ENCODE data around the gene PUS1. TPM values are rescaled to one million over a fixed set of nuclear protein-coding genes. Genes with fewer than 3 reads are reported as not detected.

PUS1 gene
- total and polyA plus RNA-seq, 2 of the 8 experiments (the other 6 are each of a cell fraction or from before 2014, with no cell fraction given): 48.1 to 81.2 TPM

DNA sequence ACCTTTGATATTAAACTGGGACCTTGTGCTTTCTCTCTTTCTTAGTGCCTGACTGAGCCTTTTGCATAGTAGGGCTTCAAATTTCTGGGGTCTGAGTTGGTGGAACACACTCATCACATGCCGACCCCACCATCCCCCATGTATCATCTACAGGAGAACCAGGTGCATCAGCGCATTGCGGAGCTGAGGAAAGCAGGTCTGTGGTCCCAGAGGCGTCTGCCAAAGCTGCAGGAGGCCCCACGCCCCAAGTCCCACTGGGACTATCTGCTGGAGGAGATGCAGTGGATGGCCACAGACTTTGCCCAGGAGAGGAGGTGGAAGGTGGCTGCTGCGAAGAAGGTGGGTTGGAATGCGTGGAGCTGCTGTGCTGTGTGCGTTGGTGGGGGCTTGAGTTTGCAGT is 58.5 kb downstream of the PUS1 start:
- no peak overlapping the region for H2AK5ac ChIP-seq (ENCODE audit: low read depth, low read length)
- no peaks in the 10 kb centered on the region for H3K9me3 ChIP-seq (ENCODE audit: insufficient read depth in 2 of 2, low read depth in 1 of 2, low read length in 1 of 2)
- no peak overlapping the region for H4K91ac ChIP-seq (replicated peaks; ENCODE audit: insufficient read length, low read length)
- H3K79me2 ChIP-seq (ENCODE audit: control insufficient read depth in 1 of 2, insufficient read depth in 2 of 2, low read length in 2 of 2): peaks cover 0 to 7% of the 10 kb centered on the region in 2 experiments; a peak in 2 of 4 replicates
- FAIRE-seq (no peak), DNase-seq (ENCODE audit: low read depth in 1 of 2, low spot score in 2 of 2) (peak in 1 of 2 experiments; percentile 35)
- no peak overlapping the region for H2BK120ac ChIP-seq (replicated peaks; ENCODE audit: low read depth, low read length)
- peak overlapping the region; percentile 44; the same call in 1 of the 2 replicates for H2BK5ac ChIP-seq (ENCODE audit: low read depth, low read length)
- H2BK15ac ChIP-seq (ENCODE audit: low read length): peak overlapping the region; percentile 78; the same call in 1 of the 2 replicates
- no peak overlapping the region for H3K27ac ChIP-seq (ENCODE audit: low read depth, low read length)
- ChIA-PET POLR2A (ENCODE audit: partially characterized antibody) (interaction anchor here (1.3 to 2.1 kb wide), 4 partner anchors 9 to 93 kb away, joined by 4 to 10 read pairs (median 6); no protein-coding TSS in a partner anchor), CTCF (ENCODE audit: partially characterized antibody) (interaction anchor here (1.6 to 4.2 kb wide), 2 partner anchors 10 to 14 kb away, joined by 6 to 17 read pairs; no protein-coding TSS in a partner anchor)
- H3K4me2 ChIP-seq (ENCODE audit: insufficient read depth in 1 of 2, low read depth in 2 of 2, low read length in 2 of 2): no peak overlapping the region
- no peak overlapping the region for H3K9ac ChIP-seq (replicated peaks in 1 of 4; ENCODE audit: extremely low read depth in 1 of 4, low read depth in 3 of 4, low read length in 3 of 4)
- 94% methylated on average over 8 of the region's 8 CpGs; no CpG with 5 or more reads in 1 of the 2 experiments for WGBS, 2 experiments (ENCODE audit: extremely low coverage in 1 of 2, insufficient coverage in 1 of 2, insufficient read length in 1 of 2, insufficient replicate concordance in 2 of 2, low coverage in 1 of 2, low lambda C conversion rate in 2 of 2, missing lambda C conversion rate in 1 of 2)
- H3K4me1 ChIP-seq (replicated peaks in 1 of 4; ENCODE audit: control insufficient read depth in 3 of 4, insufficient read depth in 4 of 4, low read length in 3 of 4): peaks cover 20 to 31% (median 24%) of the 10 kb centered on the region in 4 experiments
- H3K14ac ChIP-seq (ENCODE audit: insufficient read length): no peak overlapping the region
- H3K18ac ChIP-seq (ENCODE audit: extremely low read depth, low read length): no peak overlapping the region
- H3K79me1 ChIP-seq (ENCODE audit: low read depth, low read length): peaks cover 3% of the 10 kb centered on the region; the same call in 1 of the 2 replicates
- no peak overlapping the region for H3K23ac ChIP-seq (ENCODE audit: insufficient read length)
- no peaks in the 10 kb centered on the region for H3K27me3 ChIP-seq (replicated peaks in 1 of 4; ENCODE audit: control insufficient read depth in 3 of 4, extremely low read depth in 1 of 4, insufficient read depth in 3 of 4, low read length in 3 of 4)
- 0 out of 2 replicates have a peak overlapping the region, but pooled peaks have one; percentile 39 for H2BK12ac ChIP-seq (ENCODE audit: low read depth, low read length)
- H3K23me2 ChIP-seq (ENCODE audit: low read depth, low read length): no peaks in the 10 kb centered on the region
- H4K20me1 ChIP-seq (replicated peaks in 1 of 2; ENCODE audit: control insufficient read depth in 1 of 2, insufficient read depth in 2 of 2, low read length in 2 of 2): no peaks in the 10 kb centered on the region
- H4K8ac ChIP-seq (ENCODE audit: extremely low read depth, insufficient read depth, low read length): no peak overlapping the region
- H3K4ac ChIP-seq (replicated peaks; ENCODE audit: insufficient read length, low read depth, low read length): no peak overlapping the region
- no peak overlapping the region for H3K56ac ChIP-seq (replicated peaks; ENCODE audit: insufficient read length, low read depth, low read length)
- H3K36me3 ChIP-seq (ENCODE audit: control insufficient read depth in 2 of 4, insufficient read depth in 4 of 4, low read length in 3 of 4): peaks cover 2 to 44% (median 14%) of the 10 kb centered on the region in 4 experiments; a peak in 7 of 8 replicates
- H2AFZ ChIP-seq (ENCODE audit: low read length): no peak overlapping the region
- no peak overlapping the region for H2BK20ac ChIP-seq (ENCODE audit: low read length)
- no peak overlapping the region for H3K4me3 ChIP-seq (ENCODE audit: extremely low read depth in 1 of 4, insufficient read depth in 2 of 4, low read depth in 3 of 4, low read length in 4 of 4)
- no peak overlapping the region for H4K5ac ChIP-seq (ENCODE audit: insufficient read length, low read depth, low read length)
- TF ChIP-seq BACH1 (IDR thresholded peaks at IDR 0.05; ENCODE audit: low read length) (no peak), RXRA (IDR thresholded peaks at IDR 0.05; ENCODE audit: insufficient read depth, low read depth, low read length) (no peak), KDM5A (IDR thresholded peaks at IDR 0.05; ENCODE audit: low read length) (no peak), GTF2F1 (IDR thresholded peaks at IDR 0.05; ENCODE audit: borderline replicate concordance, low read depth, low read length) (no peak), SP4 (IDR thresholded peaks at IDR 0.05; ENCODE audit: low read length) (no peak), POU5F1 (IDR thresholded peaks at IDR 0.05; ENCODE audit: low read depth, low read length) (no peak), CEBPB (IDR thresholded peaks at IDR 0.05; ENCODE audit: low read depth, low read length) (no peak), YY1 (IDR thresholded peaks at IDR 0.05; ENCODE audit: low read depth, low read length) (no peak), RFX5 (IDR thresholded peaks at IDR 0.05; ENCODE audit: borderline replicate concordance, low read depth, low read length) (no peak), BRCA1 (IDR thresholded peaks at IDR 0.05; ENCODE audit: low read depth, low read length) (no peak), ASH2L (IDR thresholded peaks at IDR 0.05; ENCODE audit: low read length) (no peak)
- TF ChIP-seq, protein P1, sequence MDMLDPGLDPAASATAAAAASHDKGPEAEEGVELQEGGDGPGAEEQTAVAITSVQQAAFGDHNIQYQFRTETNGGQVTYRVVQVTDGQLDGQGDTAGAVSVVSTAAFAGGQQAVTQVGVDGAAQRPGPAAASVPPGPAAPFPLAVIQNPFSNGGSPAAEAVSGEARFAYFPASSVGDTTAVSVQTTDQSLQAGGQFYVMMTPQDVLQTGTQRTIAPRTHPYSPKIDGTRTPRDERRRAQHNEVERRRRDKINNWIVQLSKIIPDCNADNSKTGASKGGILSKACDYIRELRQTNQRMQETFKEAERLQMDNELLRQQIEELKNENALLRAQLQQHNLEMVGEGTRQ (IDR thresholded peaks at IDR 0.05; ENCODE audit: low read length): no peak
- TF ChIP-seq, protein P2, sequence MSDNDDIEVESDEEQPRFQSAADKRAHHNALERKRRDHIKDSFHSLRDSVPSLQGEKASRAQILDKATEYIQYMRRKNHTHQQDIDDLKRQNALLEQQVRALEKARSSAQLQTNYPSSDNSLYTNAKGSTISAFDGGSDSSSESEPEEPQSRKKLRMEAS (IDR thresholded peaks at IDR 0.05): no peak
